ENCODE results near the gene SKOR1. TPM values are rescaled to one million over a fixed set of nuclear protein-coding genes. Genes with fewer than 3 reads are reported as not detected.

Gene SKOR1
- total and polyA plus RNA-seq, 2 of the 13 experiments (the other 11 are each of a cell fraction or from before 2014, with no cell fraction given), result 0.09 to 0.11 TPM

- TF ChIP-seq CTCF (CRISPR knock-in tag; IDR thresholded peaks at IDR 0.05) (no peak), NFIC (IDR thresholded peaks at IDR 0.05; ENCODE audit: low read length) (no peak), ZNF558 (CRISPR knock-in tag; IDR thresholded peaks at IDR 0.05; ENCODE audit: borderline replicate concordance) (no peak), MXD4 (CRISPR knock-in tag; IDR thresholded peaks at IDR 0.05) (no peak), RXRB (CRISPR knock-in tag; IDR thresholded peaks at IDR 0.05; ENCODE audit: borderline replicate concordance) (peak; percentile 27; the same call in 1 of the 2 replicates), ZBTB21 (CRISPR knock-in tag; IDR thresholded peaks at IDR 0.05) (no peak), ZFYVE20 (CRISPR knock-in tag; IDR thresholded peaks at IDR 0.05; ENCODE audit: borderline replicate concordance, low read depth) (no peak), KDM2A (CRISPR knock-in tag; IDR thresholded peaks at IDR 0.05; ENCODE audit: borderline replicate concordance, low read depth) (peak; percentile 68; the same call in 1 of the 2 replicates), ZBTB10 (CRISPR knock-in tag; IDR thresholded peaks at IDR 0.05; ENCODE audit: borderline replicate concordance) (peak; percentile 36; the same call in 1 of the 2 replicates), ZNF441 (CRISPR knock-in tag; IDR thresholded peaks at IDR 0.05; ENCODE audit: borderline replicate concordance) (peak; percentile 60; the same call in 1 of the 2 replicates), SAP130 (CRISPR knock-in tag; IDR thresholded peaks at IDR 0.05; ENCODE audit: low read depth) (peak; percentile 64), ZNF670 (CRISPR knock-in tag; IDR thresholded peaks at IDR 0.05; ENCODE audit: borderline replicate concordance) (no peak), SATB2 (CRISPR knock-in tag; IDR thresholded peaks at IDR 0.05) (peak; percentile 59; the same call in 1 of the 2 replicates), ZBTB26 (CRISPR knock-in tag; IDR thresholded peaks at IDR 0.05; ENCODE audit: borderline replicate concordance) (peak; percentile 66; the same call in 1 of the 2 replicates), MIER2 (CRISPR knock-in tag; IDR thresholded peaks at IDR 0.05) (peak; percentile 97), RFX1 (IDR thresholded peaks at IDR 0.05) (no peak), MXD1 (CRISPR knock-in tag; IDR thresholded peaks at IDR 0.05) (peak; percentile 40; the same call in 1 of the 2 replicates), GATAD1 (CRISPR knock-in tag; IDR thresholded peaks at IDR 0.05) (0 out of 2 replicates have a peak, but pooled peaks have one; percentile 39), ZNF605 (CRISPR knock-in tag; IDR thresholded peaks at IDR 0.05) (0 out of 2 replicates have a peak, but pooled peaks have one; percentile 10), BORCS8-MEF2B (CRISPR knock-in tag; IDR thresholded peaks at IDR 0.05) (peak; percentile 78; the same call in 1 of the 2 replicates), CAMTA2 (CRISPR knock-in tag; IDR thresholded peaks at IDR 0.05; ENCODE audit: borderline replicate concordance) (no peak), ARID2 (CRISPR knock-in tag; IDR thresholded peaks at IDR 0.05; ENCODE audit: borderline replicate concordance) (0 out of 2 replicates have a peak, but pooled peaks have one; percentile 35), GABPB1 (CRISPR knock-in tag; IDR thresholded peaks at IDR 0.05) (peak; percentile 23; the same call in 1 of the 2 replicates), ATAD3A (CRISPR knock-in tag; IDR thresholded peaks at IDR 0.05) (peak; percentile 93)
Observed at GRCh38 chr15:67820992-67821783, 4.1 kb upstream of the SKOR1 start (continued).

Measured in HepG2 (cell line).